ENCODE results near the gene STK39. TPM values are rescaled to one million over a fixed set of nuclear protein-coding genes. Genes with fewer than 3 reads are reported as not detected.

STK39 gene
- total RNA-seq, 4 donors from 2014 or later, result 35.3 to 58.0 (median 47.0) TPM

DNA sequence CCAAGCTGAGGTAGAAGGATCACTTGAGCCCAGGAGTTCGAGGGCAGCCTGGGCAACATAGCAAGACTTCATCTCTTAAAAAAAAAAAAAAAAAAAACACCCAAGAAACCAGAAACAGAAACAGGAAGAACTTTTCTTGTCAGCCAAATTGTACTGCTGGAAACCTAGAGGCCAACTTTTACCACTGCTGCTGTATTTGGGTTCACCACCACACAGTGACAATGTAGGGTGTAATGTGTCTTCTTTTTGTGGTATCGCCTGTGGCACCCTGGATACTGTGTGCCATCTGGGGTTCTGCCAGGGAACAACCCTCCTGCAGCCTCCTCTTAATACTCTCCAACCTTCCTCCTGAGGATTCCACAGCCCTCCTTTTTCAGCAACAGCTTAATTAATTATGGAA lies 72.6 kb downstream of the STK39 start:
- Histone ChIP-seq H3K4me3 (no peak overlapping the region), H3K4me1 (peaks cover 0 to 40% (median 2%) of the 10 kb centered on the region in 3 donors), H3K27ac (peak overlapping the region in 1 of 4 donors; percentile 25), H3K9me3 (no peaks in the 10 kb centered on the region), H3K36me3 (no peaks in the 10 kb centered on the region), H3K27me3 (no peaks in the 10 kb centered on the region)
- TF ChIP-seq EP300 (IDR thresholded peaks at IDR 0.05) (no peak), POLR2A (IDR thresholded peaks at IDR 0.05) (no peak), POLR2AphosphoS5 (IDR thresholded peaks at IDR 0.05) (no peak)
- TF ChIP-seq, protein P1, sequence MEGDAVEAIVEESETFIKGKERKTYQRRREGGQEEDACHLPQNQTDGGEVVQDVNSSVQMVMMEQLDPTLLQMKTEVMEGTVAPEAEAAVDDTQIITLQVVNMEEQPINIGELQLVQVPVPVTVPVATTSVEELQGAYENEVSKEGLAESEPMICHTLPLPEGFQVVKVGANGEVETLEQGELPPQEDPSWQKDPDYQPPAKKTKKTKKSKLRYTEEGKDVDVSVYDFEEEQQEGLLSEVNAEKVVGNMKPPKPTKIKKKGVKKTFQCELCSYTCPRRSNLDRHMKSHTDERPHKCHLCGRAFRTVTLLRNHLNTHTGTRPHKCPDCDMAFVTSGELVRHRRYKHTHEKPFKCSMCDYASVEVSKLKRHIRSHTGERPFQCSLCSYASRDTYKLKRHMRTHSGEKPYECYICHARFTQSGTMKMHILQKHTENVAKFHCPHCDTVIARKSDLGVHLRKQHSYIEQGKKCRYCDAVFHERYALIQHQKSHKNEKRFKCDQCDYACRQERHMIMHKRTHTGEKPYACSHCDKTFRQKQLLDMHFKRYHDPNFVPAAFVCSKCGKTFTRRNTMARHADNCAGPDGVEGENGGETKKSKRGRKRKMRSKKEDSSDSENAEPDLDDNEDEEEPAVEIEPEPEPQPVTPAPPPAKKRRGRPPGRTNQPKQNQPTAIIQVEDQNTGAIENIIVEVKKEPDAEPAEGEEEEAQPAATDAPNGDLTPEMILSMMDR (IDR thresholded peaks at IDR 0.05), result no peak
- WGBS, 2 donors (ENCODE audit: low coverage in 1 of 2), result 66 to 69% methylated on average over 2 of the region's 2 CpGs
- no peak for ATAC-seq

DNA sequence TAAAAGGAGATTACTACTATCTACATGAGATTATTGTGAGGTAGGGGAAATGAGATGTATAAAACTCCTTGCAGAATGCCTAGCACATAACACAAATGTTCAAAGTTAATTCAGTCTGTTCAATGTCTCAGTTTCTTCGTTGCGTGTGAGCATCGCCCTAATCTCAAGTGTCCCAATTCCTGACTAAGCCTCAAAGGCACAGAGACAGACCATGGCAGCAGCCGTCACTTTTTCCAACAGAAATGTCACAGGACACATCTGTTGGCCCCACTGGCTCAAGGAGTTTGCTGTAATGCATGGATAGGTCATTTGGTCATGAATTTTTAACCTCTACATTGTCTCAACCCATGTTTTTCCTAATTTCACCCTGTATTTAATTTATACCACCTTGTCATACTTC lies 75.3 kb downstream of the STK39 start:
- Histone ChIP-seq H3K27ac (no peak overlapping the region), H3K4me3 (no peak overlapping the region), H3K36me3 (no peaks in the 10 kb centered on the region), H3K27me3 (no peaks in the 10 kb centered on the region), H3K9me3 (no peaks in the 10 kb centered on the region), H3K4me1 (peaks cover 0 to 23% (median 0%) of the 10 kb centered on the region in 3 donors)
- ATAC-seq, result no peak
- WGBS, 2 donors (ENCODE audit: low coverage in 1 of 2), result 100% methylated on average over 4 of the region's 4 CpGs
- TF ChIP-seq EP300 (IDR thresholded peaks at IDR 0.05), result no peak
- TF ChIP-seq POLR2A (IDR thresholded peaks at IDR 0.05), result no peak
- TF ChIP-seq POLR2AphosphoS5 (IDR thresholded peaks at IDR 0.05), result no peak
- TF ChIP-seq, protein P1 (IDR thresholded peaks at IDR 0.05), result no peak

DNA sequence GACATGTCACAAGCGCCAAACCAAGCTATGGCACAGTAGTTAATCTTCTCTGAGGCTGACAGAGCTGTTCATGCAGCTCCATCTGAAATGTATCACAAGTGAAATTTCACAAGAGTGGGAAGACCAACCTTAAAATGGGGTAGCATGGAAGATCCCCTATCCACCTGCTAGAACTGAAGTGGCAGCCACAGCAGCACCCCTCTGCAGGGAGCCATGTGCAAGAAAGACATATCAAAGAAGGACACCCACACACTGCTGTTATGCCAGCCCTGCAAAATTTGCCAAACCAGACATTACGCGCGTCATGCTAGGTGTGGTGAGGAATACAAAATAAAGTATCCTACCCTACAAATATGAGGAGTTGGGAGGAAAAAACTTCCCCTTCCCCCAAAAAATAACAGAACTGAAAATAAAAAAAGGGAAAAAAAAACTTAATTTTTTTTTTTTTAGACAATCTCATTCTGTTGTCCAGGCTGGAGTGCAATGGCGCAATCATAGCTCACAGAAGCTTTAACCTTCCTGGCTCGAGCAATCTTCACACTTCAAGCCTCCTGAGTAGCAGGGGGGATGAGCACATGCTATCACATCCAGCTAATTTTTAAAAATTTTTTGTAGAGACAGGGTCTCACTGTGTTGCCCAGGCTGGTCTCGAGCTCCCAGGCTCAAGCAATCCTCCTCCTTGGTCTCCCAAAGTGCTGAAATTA lies 76.2 kb downstream of the STK39 start:
- Histone ChIP-seq H3K36me3 (no peaks in the 10 kb centered on the region), H3K4me3 (no peak overlapping the region), H3K4me1 (peaks cover 0 to 15% (median 0%) of the 10 kb centered on the region in 3 donors), H3K27ac (no peak overlapping the region), H3K9me3 (no peaks in the 10 kb centered on the region), H3K27me3 (no peaks in the 10 kb centered on the region)
- no peak for ATAC-seq
- 66 to 85% methylated on average over 6 to 7 of the region's 7 CpGs for WGBS, 2 donors (ENCODE audit: low coverage in 1 of 2)
- TF ChIP-seq POLR2AphosphoS5 (IDR thresholded peaks at IDR 0.05), result no peak
- TF ChIP-seq, protein P1 (IDR thresholded peaks at IDR 0.05), result no peak
- TF ChIP-seq EP300 (IDR thresholded peaks at IDR 0.05), result no peak
- no peak for TF ChIP-seq POLR2A (IDR thresholded peaks at IDR 0.05)

DNA sequence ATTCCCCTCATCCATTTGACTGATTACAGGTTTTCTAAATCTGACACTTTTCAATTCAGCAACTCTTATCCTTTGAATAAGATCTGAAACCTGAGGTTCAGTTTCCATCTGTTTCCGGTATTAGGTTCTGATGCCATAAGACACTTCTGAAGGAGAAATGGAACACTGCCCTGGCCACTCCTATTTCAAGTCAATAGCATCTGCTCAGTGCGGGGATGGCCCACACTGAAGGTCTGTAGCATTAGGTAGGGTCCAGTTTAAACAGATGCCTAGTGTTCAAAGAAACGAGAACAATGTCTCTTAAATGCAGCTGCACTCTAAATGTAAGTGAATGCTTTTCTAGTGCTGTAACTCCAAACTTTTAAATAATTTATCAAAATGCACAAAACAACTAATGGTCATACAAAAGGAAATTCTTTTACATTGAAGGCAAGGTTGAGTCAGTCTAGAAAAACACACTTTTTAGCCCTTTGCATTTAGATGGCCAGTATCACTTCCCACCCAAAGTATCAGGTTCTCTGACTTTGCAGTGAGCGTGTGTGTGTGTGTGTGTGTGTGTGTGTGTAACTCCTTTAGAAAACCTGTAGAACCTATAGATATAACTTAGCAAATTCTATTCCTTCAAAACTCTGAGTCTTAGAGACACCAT lies 78.2 kb downstream of the STK39 start:
- Histone ChIP-seq H3K36me3 (peaks cover 0 to under 1% of the 10 kb centered on the region in 2 donors), H3K4me3 (no peak overlapping the region), H3K4me1 (peaks cover 0 to 23% (median 3%) of the 10 kb centered on the region in 3 donors), H3K27me3 (no peaks in the 10 kb centered on the region), H3K9me3 (no peaks in the 10 kb centered on the region), H3K27ac (no peak overlapping the region)
- WGBS, 2 donors (ENCODE audit: low coverage in 1 of 2), result 73 to 89% methylated on average over 4 of the region's 4 CpGs
- no peak for ATAC-seq
- TF ChIP-seq POLR2A (IDR thresholded peaks at IDR 0.05) (no peak), POLR2AphosphoS5 (IDR thresholded peaks at IDR 0.05) (no peak), EP300 (IDR thresholded peaks at IDR 0.05) (no peak)
- TF ChIP-seq, protein P1 (IDR thresholded peaks at IDR 0.05), result no peak
